Stomach (tissue), 9 donors: ENCODE measurements around the gene FGD6. TPM values are rescaled to one million over a fixed set of nuclear protein-coding genes. Genes with fewer than 3 reads are reported as not detected.
"Not testable (repeated sequence)": the region's sequence is repeated elsewhere in the genome, so short reads cannot be mapped to it uniquely, and the experiment has no call there.

Experiments used
- DNase-seq, 2 donors: peaks; one replicate each; pipeline versions ENCODE4 v3.0.0 to v3.0.0-alpha.2; 2013 to 2019
- H3K27ac ChIP-seq, 5 donors: fragments of 200-600 bp in 4 of 5; sonication (generic) in 4 of 5; one replicate each; pipeline ENCODE4 v1.5.1; 2013 to 2019; ENCODE audit warnings: mild to moderate bottlenecking in 1 of 5, moderate library complexity in 1 of 5
- H3K27me3 ChIP-seq, 3 donors: fragments of 200-600 bp; sonication (generic); one replicate each; pipeline ENCODE4 v1.5.1; 2017 to 2019; ENCODE audit warnings: mixed run types in 1 of 3
- H3K36me3 ChIP-seq, 4 donors: fragments of 200-600 bp; sonication (generic); 1 replicate in 3 of 4; 2 replicates in 1 of 4; pipeline ENCODE4 v1.5.1; 2016 to 2019
- H3K4me1 ChIP-seq, 4 donors: fragments of 200-600 bp; sonication (generic); one replicate each; pipeline ENCODE4 v1.5.1; 2016 to 2019
- H3K4me3 ChIP-seq, 4 donors: fragments of 200-600 bp; sonication (generic) in 3 of 4; one replicate each; pipeline ENCODE4 v1.5.1; 2016 to 2019; ENCODE audit warnings: mild to moderate bottlenecking in 1 of 4
- H3K9me3 ChIP-seq, 4 donors: fragments of 200-600 bp; sonication (generic); one replicate each; pipeline ENCODE4 v1.5.1; 2016 to 2019
- EP300 ChIP-seq: sonication (generic); formaldehyde crosslinking; IDR thresholded peaks from one replicate; pipeline ENCODE4 v1.6.1; 2017; ENCODE audit warnings: antibody characterized with exemption
- POLR2A ChIP-seq, 4 donors: fragments of 450-650 bp; IDR thresholded peaks; one replicate each; pipeline ENCODE4 v1.6.1; 2016; ENCODE audit warnings: antibody characterized with exemption in 4 of 4, control low read depth in 2 of 4, mild to moderate bottlenecking in 1 of 4, moderate library complexity in 1 of 4
- POLR2AphosphoS5 ChIP-seq, 3 donors: sonication (generic); formaldehyde crosslinking; IDR thresholded peaks; one replicate each; pipeline ENCODE4 v1.6.1; 2016; ENCODE audit warnings: antibody characterized with exemption in 3 of 3
- WGBS, 5 donors: extraction: QIAGEN DNeasy Blood & Tissue Kit in 3 of 5; methylation state at CpG; one replicate each; pipeline versions ENCODE4 v1.1.5 to v1.1.7; 2013 to 2018; 5-methylcytosine and 5-hydroxymethylcytosine counted together
- intact Hi-C: fragments of 100-400 bp; cut with DNase I; formaldehyde crosslinking; loops from one replicate; pipeline ENCODE4 v1.15.1; 2023; ENCODE audit warnings: low total_unique reads
- polyA plus RNA-seq, 3 donors: library from polyadenylated mRNA; stranded (reverse); fragments of 200-250 nt; gene quantifications; one replicate each; pipeline ENCODE4 v1.2.3, GENCODE V29; 2013
- total RNA-seq, 5 donors: library from RNA; depleted of rRNA; stranded (reverse); fragments of >200 nt; gene quantifications; one replicate each; pipeline versions ENCODE4 v1.1.0 to v1.2.3, GENCODE V29; 2014 to 2016
- TF ChIP-seq, protein P1 (sequence below), 7 experiments: fragments of 450-650 bp in 4 of 7; fragments of 200-600 bp in 3 of 7; sonication (generic) in 3 of 7; IDR thresholded peaks; one replicate each; pipeline ENCODE4 v1.5.1; 2016 to 2019; ENCODE audit warnings: antibody characterized with exemption in 7 of 7, control low read depth in 2 of 7, mild to moderate bottlenecking in 1 of 7
- donor health status: healthy with polysubstance abuse.
- donor health status: Bipolar disorder and iron deficiency.
- donor health status: healthy.

Gene FGD6
- total and polyA plus RNA-seq, 8 donors = 0.92 to 16.3 (median 5.7) TPM

DNA sequence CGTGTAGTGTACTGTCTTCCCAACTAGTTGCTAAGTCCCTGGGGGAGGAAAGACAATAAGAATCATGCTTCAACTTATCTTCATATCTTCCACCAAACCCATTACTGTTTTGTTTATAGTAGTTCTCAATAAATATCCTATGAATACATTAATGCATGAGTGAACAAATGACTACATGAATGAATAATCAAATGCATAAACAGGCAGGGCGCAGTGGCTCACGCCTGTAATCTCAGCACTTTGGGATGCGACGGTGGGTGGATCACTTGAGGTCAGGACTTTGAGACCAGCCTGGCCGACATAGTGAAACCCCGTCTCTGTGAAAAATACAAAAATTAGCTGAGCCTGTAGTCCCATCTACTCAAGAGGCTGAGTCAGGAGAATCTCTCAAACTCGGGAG is 111.7 kb downstream of the FGD6 start:
- H3K9me3 ChIP-seq = no peaks in the 10 kb centered on the region
- TF ChIP-seq EP300 (no peak), POLR2A (IDR thresholded peaks at IDR 0.05) (no peak), POLR2AphosphoS5 (IDR thresholded peaks at IDR 0.05) (no peak)
- TF ChIP-seq, protein P1, sequence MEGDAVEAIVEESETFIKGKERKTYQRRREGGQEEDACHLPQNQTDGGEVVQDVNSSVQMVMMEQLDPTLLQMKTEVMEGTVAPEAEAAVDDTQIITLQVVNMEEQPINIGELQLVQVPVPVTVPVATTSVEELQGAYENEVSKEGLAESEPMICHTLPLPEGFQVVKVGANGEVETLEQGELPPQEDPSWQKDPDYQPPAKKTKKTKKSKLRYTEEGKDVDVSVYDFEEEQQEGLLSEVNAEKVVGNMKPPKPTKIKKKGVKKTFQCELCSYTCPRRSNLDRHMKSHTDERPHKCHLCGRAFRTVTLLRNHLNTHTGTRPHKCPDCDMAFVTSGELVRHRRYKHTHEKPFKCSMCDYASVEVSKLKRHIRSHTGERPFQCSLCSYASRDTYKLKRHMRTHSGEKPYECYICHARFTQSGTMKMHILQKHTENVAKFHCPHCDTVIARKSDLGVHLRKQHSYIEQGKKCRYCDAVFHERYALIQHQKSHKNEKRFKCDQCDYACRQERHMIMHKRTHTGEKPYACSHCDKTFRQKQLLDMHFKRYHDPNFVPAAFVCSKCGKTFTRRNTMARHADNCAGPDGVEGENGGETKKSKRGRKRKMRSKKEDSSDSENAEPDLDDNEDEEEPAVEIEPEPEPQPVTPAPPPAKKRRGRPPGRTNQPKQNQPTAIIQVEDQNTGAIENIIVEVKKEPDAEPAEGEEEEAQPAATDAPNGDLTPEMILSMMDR (IDR thresholded peaks at IDR 0.05) = no peak
- peaks cover 5 to 62% (median 23%) of the 10 kb centered on the region in 4 donors for H3K36me3 ChIP-seq
- H3K4me3 ChIP-seq = no peak overlapping the region
- DNase-seq = no peak
- WGBS, 5 donors = 87 to 95% (median 90%) methylated on average over 8 of the region's 8 CpGs
- intact Hi-C loops = no loop called here
- no peak overlapping the region for H3K27ac ChIP-seq
- H3K4me1 ChIP-seq = no peaks in the 10 kb centered on the region
- H3K27me3 ChIP-seq = no peaks in the 10 kb centered on the region

DNA sequence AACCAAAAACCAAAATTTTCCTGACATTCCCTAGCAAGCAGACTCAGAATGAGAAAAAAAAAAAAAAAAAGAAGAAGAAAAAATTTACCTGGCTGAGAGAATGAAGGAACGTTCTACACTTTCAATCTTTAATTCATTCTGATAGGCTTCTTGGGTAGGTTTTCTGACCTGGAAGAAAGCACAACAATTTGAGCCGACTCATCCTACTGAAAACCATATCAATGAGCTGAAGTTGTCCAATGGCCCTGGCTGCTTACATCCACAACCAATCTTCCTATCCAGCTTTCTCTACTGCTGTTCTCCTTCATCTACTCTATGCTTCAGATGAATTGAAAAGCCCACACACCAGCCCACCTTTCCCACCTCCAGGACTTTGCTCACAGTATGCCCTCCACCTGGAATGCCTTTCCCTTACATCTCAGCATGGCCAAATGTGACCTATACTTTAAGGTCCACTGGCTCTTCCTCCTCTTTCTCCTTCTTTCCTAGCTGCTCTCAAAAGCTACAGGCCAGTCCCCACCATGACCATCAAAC is 112.3 kb downstream of the FGD6 start:
- TF ChIP-seq, protein P1 (IDR thresholded peaks at IDR 0.05) = no peak
- no peak for TF ChIP-seq EP300
- no peak for TF ChIP-seq POLR2AphosphoS5 (IDR thresholded peaks at IDR 0.05)
- no peak for TF ChIP-seq POLR2A (IDR thresholded peaks at IDR 0.05)
- no peaks in the 10 kb centered on the region for H3K9me3 ChIP-seq
- DNase-seq = no peak
- no peak overlapping the region for H3K27ac ChIP-seq
- H3K36me3 ChIP-seq = peaks cover 5 to 66% (median 23%) of the 10 kb centered on the region in 4 donors
- no peaks in the 10 kb centered on the region for H3K4me1 ChIP-seq
- H3K4me3 ChIP-seq = no peak overlapping the region
- intact Hi-C loops = no loop called here
- 90 to 100% (median 97%) methylated on average over 2 of the region's 2 CpGs for WGBS, 5 donors
- no peaks in the 10 kb centered on the region for H3K27me3 ChIP-seq

DNA sequence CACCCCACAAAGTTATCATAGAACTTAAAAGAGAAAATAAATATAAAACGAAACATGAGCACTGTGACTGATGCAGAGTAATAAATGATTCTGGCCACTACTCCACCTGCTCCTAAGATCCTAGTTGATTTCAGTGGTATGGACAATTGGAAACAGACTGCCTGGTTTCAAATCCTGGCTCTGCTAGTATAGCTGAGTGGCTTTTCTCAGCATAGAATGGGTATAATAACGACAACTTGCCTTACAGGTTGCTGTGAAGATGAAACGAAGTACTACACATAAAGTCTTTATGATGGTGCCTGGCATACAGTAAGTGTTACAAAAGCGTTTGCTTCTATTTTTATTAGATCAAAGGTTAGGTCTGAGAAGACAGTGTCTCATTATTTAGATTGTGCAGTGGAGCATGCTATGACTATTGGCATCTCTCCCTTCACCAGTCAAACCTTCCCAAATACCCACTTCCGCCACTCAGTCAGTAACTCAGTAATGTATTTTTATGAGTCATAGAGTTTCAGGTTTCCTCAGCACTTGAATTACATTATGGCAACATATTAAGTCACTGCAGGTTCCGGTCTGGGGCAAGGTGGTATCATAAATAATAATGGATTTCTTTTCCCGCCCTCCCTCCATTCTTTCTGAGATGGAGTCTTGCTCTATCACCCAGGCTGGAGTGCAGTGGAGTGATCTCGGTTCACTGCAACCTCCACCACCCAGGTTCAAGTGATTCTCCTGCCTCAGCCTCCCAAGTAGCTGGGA is 114.2 kb downstream of the FGD6 start:
- intact Hi-C loops = no loop called here
- H3K27me3 ChIP-seq = no peaks in the 10 kb centered on the region
- peaks cover 4 to 15% (median 8%) of the 10 kb centered on the region in 4 donors for H3K4me1 ChIP-seq
- peaks cover 5 to 60% (median 23%) of the 10 kb centered on the region in 4 donors for H3K36me3 ChIP-seq
- peak in 1 of 2 donors; percentile 48 for DNase-seq
- H3K4me3 ChIP-seq = no peak overlapping the region
- TF ChIP-seq, protein P1 (IDR thresholded peaks at IDR 0.05) = no peak
- no peak for TF ChIP-seq POLR2AphosphoS5 (IDR thresholded peaks at IDR 0.05)
- TF ChIP-seq POLR2A (IDR thresholded peaks at IDR 0.05) = no peak
- no peak for TF ChIP-seq EP300
- 70 to 86% (median 76%) methylated on average over 8 of the region's 8 CpGs for WGBS, 5 donors
- H3K27ac ChIP-seq = no peak overlapping the region
- no peaks in the 10 kb centered on the region for H3K9me3 ChIP-seq

DNA sequence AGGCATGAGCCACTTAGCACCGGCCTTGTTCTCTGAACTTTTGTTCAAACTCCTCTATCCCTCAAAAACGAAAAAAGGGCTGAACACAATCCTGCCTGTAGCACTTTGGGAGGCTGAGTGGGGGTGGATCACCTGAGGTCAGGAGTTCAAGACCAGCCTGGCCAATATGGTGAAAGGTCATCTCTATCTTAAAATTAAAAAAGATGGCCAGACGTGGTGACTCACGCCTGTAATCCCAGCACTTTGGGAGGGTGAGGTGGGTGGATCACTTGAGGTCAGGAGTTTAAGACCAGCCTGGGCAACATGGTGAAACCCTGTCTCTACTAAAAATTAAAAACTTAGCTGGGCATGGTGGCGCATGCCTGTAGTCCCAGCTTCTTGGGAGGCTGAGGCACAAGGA is 115.3 kb downstream of the FGD6 start:
- Histone ChIP-seq H3K36me3 (peaks cover 5 to 51% (median 17%) of the 10 kb centered on the region in 4 donors), H3K4me1 (peaks cover 11 to 27% (median 14%) of the 10 kb centered on the region in 4 donors)
- H3K9me3 ChIP-seq, intact Hi-C loops, H3K27ac ChIP-seq, DNase-seq, H3K4me3 ChIP-seq, H3K27me3 ChIP-seq: not testable (repeated sequence)
- WGBS, 5 donors = 83 to 94% (median 93%) methylated on average over 5 of the region's 5 CpGs
